ENCODE data around the gene CDKAL1. TPM values are rescaled to one million over a fixed set of nuclear protein-coding genes. Genes with fewer than 3 reads are reported as not detected.

Gene CDKAL1
- total and polyA plus RNA-seq, 2 of the 8 experiments (the other 6 are each of a cell fraction or from before 2014, with no cell fraction given) = 8.4 to 24.6 TPM

GRCh38 chr6:20882014-20882413 is 347.8 kb downstream of the CDKAL1 start:
- peak overlapping the region; percentile 71; the same call in 1 of the 2 replicates for H2BK5ac ChIP-seq (ENCODE audit: low read depth, low read length)
- 0 out of 4 replicates have a peak overlapping the region, but pooled peaks of 1 of the 2 experiments have one; percentile 10 for H3K4me2 ChIP-seq (ENCODE audit: insufficient read depth in 1 of 2, low read depth in 2 of 2, low read length in 2 of 2)
- no peak overlapping the region for H2AFZ ChIP-seq (ENCODE audit: low read length)
- CTCF ChIA-PET (ENCODE audit: partially characterized antibody) = interaction anchor here (1.1 kb wide), 1 partner anchor 339 kb away, joined by 3 read pairs; no protein-coding TSS in a partner anchor
- peak overlapping the region; percentile 13; the same call in 1 of the 2 replicates for H2BK12ac ChIP-seq (ENCODE audit: low read depth, low read length)
- no peak overlapping the region for H4K91ac ChIP-seq (replicated peaks; ENCODE audit: insufficient read length, low read length)
- WGBS, 2 experiments (ENCODE audit: extremely low coverage in 1 of 2, insufficient coverage in 1 of 2, insufficient read length in 1 of 2, insufficient replicate concordance in 2 of 2, low coverage in 1 of 2, low lambda C conversion rate in 2 of 2, missing lambda C conversion rate in 1 of 2) = 50% methylated on average over 5 of the region's 5 CpGs; no CpG with 5 or more reads in 1 of the 2 experiments
- H2AK5ac ChIP-seq (ENCODE audit: low read depth, low read length) = no peak overlapping the region
- FAIRE-seq (peak; percentile 24), DNase-seq (ENCODE audit: low read depth in 1 of 2, low spot score in 2 of 2) (no peak)
- no peak overlapping the region for H3K23ac ChIP-seq (ENCODE audit: insufficient read length)
- no peak overlapping the region for H2BK15ac ChIP-seq (ENCODE audit: low read length)
- no peaks in the 10 kb centered on the region for H3K27me3 ChIP-seq (replicated peaks in 1 of 4; ENCODE audit: control insufficient read depth in 3 of 4, extremely low read depth in 1 of 4, insufficient read depth in 3 of 4, low read length in 3 of 4)
- no peak overlapping the region for H4K8ac ChIP-seq (ENCODE audit: extremely low read depth, insufficient read depth, low read length)
- H3K36me3 ChIP-seq (ENCODE audit: control insufficient read depth in 2 of 4, insufficient read depth in 4 of 4, low read length in 3 of 4) = peaks cover 0 to 4% (median 0%) of the 10 kb centered on the region in 4 experiments; a peak in 2 of 8 replicates
- H3K14ac ChIP-seq (ENCODE audit: insufficient read length) = no peak overlapping the region
- H3K79me1 ChIP-seq (ENCODE audit: low read depth, low read length) = no peaks in the 10 kb centered on the region
- POLR2A ChIA-PET (ENCODE audit: partially characterized antibody) = no interaction called here
- no peak overlapping the region for H3K4ac ChIP-seq (replicated peaks; ENCODE audit: insufficient read length, low read depth, low read length)
- H2BK20ac ChIP-seq (ENCODE audit: low read length) = no peak overlapping the region; the same call in 1 of the 2 replicates
- TF ChIP-seq USF2 (IDR thresholded peaks at IDR 0.05; ENCODE audit: low read length) (peak; percentile 49; the same call in 1 of the 2 replicates), TEAD4 (IDR thresholded peaks at IDR 0.05; ENCODE audit: low read depth, low read length) (peak; percentile 79), HDAC2 (IDR thresholded peaks at IDR 0.05; ENCODE audit: borderline replicate concordance in 1 of 2, low read depth in 2 of 2, low read length in 2 of 2) (0 out of 4 replicates have a peak, but pooled peaks of 1 of the 2 experiments have one; percentile 14), HDAC6 (IDR thresholded peaks at IDR 0.05; ENCODE audit: low read depth, low read length) (no peak), BRCA1 (IDR thresholded peaks at IDR 0.05; ENCODE audit: low read depth, low read length) (no peak), ASH2L (IDR thresholded peaks at IDR 0.05; ENCODE audit: low read length) (peak; percentile 43), SP1 (IDR thresholded peaks at IDR 0.05; ENCODE audit: low read depth, low read length) (peak; percentile 48; the same call in 1 of the 2 replicates), RAD21 (IDR thresholded peaks at IDR 0.05 in 1 of 2, conservative IDR thresholded peaks at IDR 0.05 in 1 of 2; ENCODE audit: low read depth in 2 of 2, low read length in 2 of 2) (peak; percentile 2 to 9; a peak in 1 of 4 replicates), FOSL1 (IDR thresholded peaks at IDR 0.05; ENCODE audit: insufficient read depth, low read depth, low read length) (no peak), RXRA (IDR thresholded peaks at IDR 0.05; ENCODE audit: insufficient read depth, low read depth, low read length) (no peak), RBBP5 (IDR thresholded peaks at IDR 0.05; ENCODE audit: borderline replicate concordance, low read depth, low read length) (no peak), TCF12 (IDR thresholded peaks at IDR 0.05; ENCODE audit: low read depth, low read length) (peak; percentile 68)
- H3K27ac ChIP-seq (ENCODE audit: low read depth, low read length) = peak overlapping the region; percentile 63; the same call in 1 of the 2 replicates
- H3K9me3 ChIP-seq (ENCODE audit: insufficient read depth in 2 of 2, low read depth in 1 of 2, low read length in 1 of 2) = peaks cover 3 to 9% of the 10 kb centered on the region in 2 experiments; a peak in 2 of 4 replicates
- no peak overlapping the region for H3K18ac ChIP-seq (ENCODE audit: extremely low read depth, low read length)
- no peak overlapping the region for H3K4me3 ChIP-seq (ENCODE audit: extremely low read depth in 1 of 4, insufficient read depth in 2 of 4, low read depth in 3 of 4, low read length in 4 of 4)
- H2BK120ac ChIP-seq (replicated peaks; ENCODE audit: low read depth, low read length) = no peak overlapping the region
- H4K20me1 ChIP-seq (replicated peaks in 1 of 2; ENCODE audit: control insufficient read depth in 1 of 2, insufficient read depth in 2 of 2, low read length in 2 of 2) = no peaks in the 10 kb centered on the region
- H3K4me1 ChIP-seq (replicated peaks in 1 of 4; ENCODE audit: control insufficient read depth in 3 of 4, insufficient read depth in 4 of 4, low read length in 3 of 4) = peaks cover 2 to 12% (median 8%) of the 10 kb centered on the region in 4 experiments; a peak in 5 of 7 replicates
- H4K5ac ChIP-seq (ENCODE audit: insufficient read length, low read depth, low read length) = no peak overlapping the region
- H3K79me2 ChIP-seq (ENCODE audit: control insufficient read depth in 1 of 2, insufficient read depth in 2 of 2, low read length in 2 of 2) = no peaks in the 10 kb centered on the region
- no peaks in the 10 kb centered on the region for H3K23me2 ChIP-seq (ENCODE audit: low read depth, low read length)
- no peak overlapping the region; a peak in 1 of 7 replicates for H3K9ac ChIP-seq (replicated peaks in 1 of 4; ENCODE audit: extremely low read depth in 1 of 4, low read depth in 3 of 4, low read length in 3 of 4)
- H3K56ac ChIP-seq (replicated peaks; ENCODE audit: insufficient read length, low read depth, low read length) = no peak overlapping the region

All from H1 (cell line).